H1 (cell line): ENCODE measurements around the gene PLAC9. TPM values are rescaled to one million over a fixed set of nuclear protein-coding genes. Genes with fewer than 3 reads are reported as not detected.
A peak's percentile ranks its signal among the peaks of the same experiment; 100 is the strongest.

Experiments used
- CTCF ChIA-PET: fragments of 300-600 bp; sonication (Branson Sonifier 250); formaldehyde crosslinking; loops from one replicate; lab custom pipeline; 2021; ENCODE audit not compliant: partially characterized antibody; lab: Charles Lee
- POLR2A ChIA-PET: fragments of 300-600 bp; sonication (Branson Sonifier 250); formaldehyde crosslinking; loops from one replicate; lab custom pipeline; 2021; ENCODE audit warnings: inconsistent platforms; ENCODE audit not compliant: partially characterized antibody; lab: Charles Lee
- DNase-seq, 2 experiments: peaks; one replicate each; pipeline versions ENCODE4 v3.0.0 to v3.0.0-alpha.2; 2010 to 2022; ENCODE audit warnings: low spot score in 2 of 2, low read depth in 1 of 2, mixed read lengths in 1 of 2
- FAIRE-seq: peaks from 2 replicates; lab custom pipeline; 2011; peaks lifted over from hg19 to GRCh38; lab: Jason Lieb, UNC
- H2AFZ ChIP-seq: 2 replicates; pipeline ENCODE4 v1.8.1; 2012; ENCODE audit warnings: low read length, inconsistent platforms
- H2AK5ac ChIP-seq: 2 replicates; pipeline ENCODE4 v1.6.1; 2013; ENCODE audit warnings: low read depth, low read length
- H2BK120ac ChIP-seq: replicated peaks from 2 replicates; pipeline ENCODE3; 2013; ENCODE audit warnings: low read depth, low read length, inconsistent platforms
- H2BK12ac ChIP-seq: 2 replicates; pipeline ENCODE4 v1.6.1; 2013; ENCODE audit warnings: low read depth, low read length
- H2BK15ac ChIP-seq: 2 replicates; pipeline ENCODE4 v1.6.1; 2013; ENCODE audit warnings: low read length
- H2BK20ac ChIP-seq: 2 replicates; pipeline ENCODE4 v1.6.1; 2013; ENCODE audit warnings: low read length
- H2BK5ac ChIP-seq: 2 replicates; pipeline ENCODE4 v1.6.1; 2013; ENCODE audit warnings: low read depth, low read length
- H3K14ac ChIP-seq: 2 replicates; pipeline ENCODE4 v1.6.1; 2013; ENCODE audit warnings: inconsistent platforms; ENCODE audit not compliant: insufficient read length
- H3K18ac ChIP-seq: 2 replicates; pipeline ENCODE4 v1.6.1; 2013; ENCODE audit warnings: low read length; ENCODE audit errors: extremely low read depth
- H3K23ac ChIP-seq: 2 replicates; pipeline ENCODE4 v1.6.1; 2013; ENCODE audit warnings: inconsistent platforms; ENCODE audit not compliant: insufficient read length
- H3K23me2 ChIP-seq: 2 replicates; pipeline ENCODE4 v1.6.1; 2013; ENCODE audit warnings: low read depth, low read length
- H3K27ac ChIP-seq: 2 replicates; pipeline ENCODE4 v1.6.1; 2011; ENCODE audit warnings: low read depth, low read length, inconsistent platforms
- H3K27me3 ChIP-seq, 4 experiments: replicated peaks in 1 of 4; 1 replicate in 1 of 4; 2 replicates in 3 of 4; pipeline versions ENCODE4 v1.6.1 to v1.8.1; 2011 to 2013; ENCODE audit warnings: low read length in 3 of 4, mild to moderate bottlenecking in 3 of 4, inconsistent platforms in 2 of 4, mixed read lengths in 2 of 4, moderate library complexity in 1 of 4; ENCODE audit not compliant: control insufficient read depth in 3 of 4, insufficient read depth in 3 of 4; ENCODE audit errors: extremely low read depth in 1 of 4
- H3K36me3 ChIP-seq, 4 experiments: 2 replicates each; pipeline versions ENCODE4 v1.6.1 to v1.8.1; 2011 to 2013; ENCODE audit warnings: mild to moderate bottlenecking in 4 of 4, low read length in 3 of 4, moderate library complexity in 2 of 4, control low read depth in 1 of 4, inconsistent platforms in 1 of 4; ENCODE audit not compliant: insufficient read depth in 4 of 4, control insufficient read depth in 2 of 4
- H3K4ac ChIP-seq: replicated peaks from 2 replicates; pipeline ENCODE3; 2013; ENCODE audit warnings: low read length, low read depth, mixed read lengths, inconsistent platforms; ENCODE audit not compliant: insufficient read length
- H3K4me1 ChIP-seq, 4 experiments: replicated peaks in 1 of 4; 1 replicate in 1 of 4; 2 replicates in 3 of 4; pipeline versions ENCODE4 v1.6.1 to v1.8.1; 2011 to 2013; ENCODE audit warnings: low read length in 3 of 4, inconsistent platforms in 2 of 4, mixed read lengths in 1 of 4; ENCODE audit not compliant: insufficient read depth in 4 of 4, control insufficient read depth in 3 of 4
- H3K4me2 ChIP-seq, 2 experiments: 2 replicates each; pipeline versions ENCODE4 v1.6.1 to v1.8.1; 2011 to 2013; ENCODE audit warnings: low read depth in 2 of 2, low read length in 2 of 2, control low read depth in 1 of 2, inconsistent platforms in 1 of 2, mild to moderate bottlenecking in 1 of 2; ENCODE audit not compliant: insufficient read depth in 1 of 2
- H3K4me3 ChIP-seq, 4 experiments: fragments of 200-600, 300-600 bp in 1 of 4; sonication (generic), shearing (Covaris generic), sonication (Bioruptor Twin) in 1 of 4; 2 replicates each; pipeline versions ENCODE4 v1.5.1 to v1.8.1; 2011 to 2016; ENCODE audit warnings: low read length in 4 of 4, low read depth in 3 of 4, control low read depth in 2 of 4, inconsistent platforms in 2 of 4, mild to moderate bottlenecking in 2 of 4, mixed read lengths in 1 of 4, moderate library complexity in 1 of 4; ENCODE audit not compliant: insufficient read depth in 2 of 4; ENCODE audit errors: extremely low read depth in 1 of 4
- H3K56ac ChIP-seq: replicated peaks from 2 replicates; pipeline ENCODE3; 2013; ENCODE audit warnings: low read depth, mild to moderate bottlenecking, mixed read lengths, low read length, inconsistent platforms; ENCODE audit not compliant: insufficient read length
- H3K79me1 ChIP-seq: 2 replicates; pipeline ENCODE4 v1.6.1; 2013; ENCODE audit warnings: low read depth, low read length, control low read depth
- H3K79me2 ChIP-seq, 2 experiments: 2 replicates each; pipeline versions ENCODE4 v1.6.1 to v1.8.1; 2012 to 2013; ENCODE audit warnings: low read length in 2 of 2, mild to moderate bottlenecking in 2 of 2, inconsistent platforms in 1 of 2; ENCODE audit not compliant: insufficient read depth in 2 of 2, control insufficient read depth in 1 of 2
- H3K9ac ChIP-seq, 4 experiments: replicated peaks in 1 of 4; 1 replicate in 1 of 4; 2 replicates in 3 of 4; pipeline versions ENCODE4 v1.6.1 to v1.8.1; 2011 to 2013; ENCODE audit warnings: low read depth in 3 of 4, low read length in 3 of 4, control low read depth in 2 of 4, mild to moderate bottlenecking in 2 of 4, moderate library complexity in 2 of 4, inconsistent platforms in 1 of 4; ENCODE audit errors: extremely low read depth in 1 of 4
- H3K9me3 ChIP-seq, 2 experiments: 2 replicates each; pipeline versions ENCODE4 v1.6.1 to v1.8.1; 2012 to 2013; ENCODE audit warnings: mild to moderate bottlenecking in 2 of 2, moderate library complexity in 2 of 2, control low read depth in 1 of 2, inconsistent platforms in 1 of 2, low read depth in 1 of 2, low read length in 1 of 2, mixed read lengths in 1 of 2; ENCODE audit not compliant: insufficient read depth in 2 of 2
- H4K20me1 ChIP-seq, 2 experiments: replicated peaks in 1 of 2; 2 replicates each; pipeline versions ENCODE3 to v1.8.1; 2011 to 2013; ENCODE audit warnings: inconsistent platforms in 2 of 2, low read length in 2 of 2, mild to moderate bottlenecking in 1 of 2; ENCODE audit not compliant: insufficient read depth in 2 of 2, control insufficient read depth in 1 of 2
- H4K5ac ChIP-seq: 2 replicates; pipeline ENCODE4 v1.6.1; 2013; ENCODE audit warnings: low read length, low read depth, mixed read lengths, inconsistent platforms; ENCODE audit not compliant: insufficient read length
- H4K8ac ChIP-seq: 2 replicates; pipeline ENCODE4 v1.8.0; 2013; ENCODE audit warnings: mild to moderate bottlenecking, moderate library complexity, low read length, inconsistent platforms; ENCODE audit not compliant: insufficient read depth; ENCODE audit errors: extremely low read depth
- H4K91ac ChIP-seq: replicated peaks from 2 replicates; pipeline ENCODE3; 2013; ENCODE audit warnings: low read length, mixed read lengths, inconsistent platforms; ENCODE audit not compliant: insufficient read length
- BACH1 ChIP-seq: IDR thresholded peaks from 2 replicates; pipeline ENCODE4 v1.6.1; 2012; ENCODE audit warnings: low read length, improper control_type of control experiment
- CHD2 ChIP-seq: IDR thresholded peaks from 2 replicates; pipeline ENCODE4 v1.6.1; 2012; ENCODE audit warnings: low read length, improper control_type of control experiment
- EZH2 ChIP-seq: fragments of 200-600 bp; sonication (generic); IDR thresholded peaks from 2 replicates; pipeline ENCODE4 v1.7.1; 2012; ENCODE audit warnings: low read depth, mild to moderate bottlenecking, moderate library complexity, low read length, inconsistent platforms; ENCODE audit not compliant: severe bottlenecking
- FOSL1 ChIP-seq: IDR thresholded peaks from 2 replicates; pipeline ENCODE4 v1.6.1; 2011; ENCODE audit warnings: mild to moderate bottlenecking, low read depth, low read length, moderate library complexity; ENCODE audit not compliant: insufficient read depth
- GABPA ChIP-seq: IDR thresholded peaks from 2 replicates; pipeline ENCODE4 v1.6.1; 2011; ENCODE audit warnings: mild to moderate bottlenecking, low read length, moderate library complexity, borderline replicate concordance; ENCODE audit not compliant: insufficient read depth
- GTF2F1 ChIP-seq: IDR thresholded peaks from 2 replicates; pipeline ENCODE4 v1.6.1; 2012; ENCODE audit warnings: low read depth, low read length, improper control_type of control experiment, borderline replicate concordance
- POLR2AphosphoS5 ChIP-seq: IDR thresholded peaks from 2 replicates; pipeline ENCODE4 v1.6.1; 2011; ENCODE audit warnings: low read depth, low read length
- SIRT6 ChIP-seq: IDR thresholded peaks from one replicate; pipeline ENCODE4 v1.7.1; 2012; ENCODE audit warnings: low read length, inconsistent platforms
- SIX5 ChIP-seq: IDR thresholded peaks from 2 replicates; pipeline ENCODE4 v1.6.1; 2011; ENCODE audit warnings: mild to moderate bottlenecking, low read depth, low read length
- SP1 ChIP-seq: IDR thresholded peaks from 2 replicates; pipeline ENCODE4 v1.6.1; 2011; ENCODE audit warnings: low read depth, low read length
- TCF12 ChIP-seq: IDR thresholded peaks from 2 replicates; pipeline ENCODE4 v1.6.1; 2011; ENCODE audit warnings: low read depth, mild to moderate bottlenecking, low read length
- WGBS, 2 experiments: shearing (Covaris generic) in 1 of 2; methylation state at CpG; one replicate each; pipeline versions ENCODE4 v1.1.6 to v1.1.7; 2013 to 2015; ENCODE audit warnings: low lambda C conversion rate in 2 of 2, mixed read lengths in 2 of 2, inconsistent platforms in 1 of 2, low coverage in 1 of 2, missing lambda C conversion rate in 1 of 2; ENCODE audit not compliant: insufficient replicate concordance in 2 of 2, insufficient coverage in 1 of 2, insufficient read length in 1 of 2; ENCODE audit errors: extremely low coverage in 1 of 2, missing lambda C conversion rate in 1 of 2; 5-methylcytosine and 5-hydroxymethylcytosine counted together
- polyA plus RNA-seq, 7 experiments: library from polyadenylated mRNA; depleted of rRNA in 3 of 7; stranded (reverse) in 5 of 7; unstranded in 2 of 7; fragments of >200 nt in 5 of 7; fragments of 200-250 nt in 2 of 7; gene quantifications; 1 replicate in 5 of 7; 2 replicates in 1 of 7; 4 replicates in 1 of 7; pipeline versions ENCODE4 v1.2.1 to v1.2.3, GENCODE V29; 2011 to 2013; ENCODE audit warnings: missing spikeins in 2 of 7, mixed read lengths in 2 of 7
- total RNA-seq: library from RNA; stranded (reverse); fragmentation: NEBNext Ultra II Directional; extraction: Animal tissue kit (Norgen Biotek cat#: 25700); gene quantifications from 2 replicates; pipeline ENCODE4 v1.2.1, GENCODE V29; 2021
- TF ChIP-seq, protein P1 (sequence below): IDR thresholded peaks from 2 replicates; pipeline ENCODE4 v1.6.1; 2012; ENCODE audit warnings: inconsistent platforms
- TF ChIP-seq, protein P2 (sequence below): IDR thresholded peaks from 2 replicates; pipeline ENCODE4 v1.6.1; 2012; ENCODE audit warnings: low read length, inconsistent platforms

Gene PLAC9
- total and polyA plus RNA-seq, 2 of the 8 experiments (the other 6 are each of a cell fraction or from before 2014, with no cell fraction given): 8.4 to 16.7 TPM

GRCh38 chr10:80172896-80173295 lies 40.4 kb downstream of the PLAC9 start:
- Histone ChIP-seq H3K4me2 (no peak overlapping the region), H3K14ac (no peak overlapping the region), H3K56ac (no peak overlapping the region), H3K79me2 (no peaks in the 10 kb centered on the region), H4K20me1 (peaks cover 2 to 4% of the 10 kb centered on the region in 2 experiments), H2BK12ac (no peak overlapping the region), H3K18ac (no peak overlapping the region), H3K27me3 (no peaks in the 10 kb centered on the region), H3K9me3 (no peaks in the 10 kb centered on the region), H4K91ac (no peak overlapping the region), H4K5ac (no peak overlapping the region), H3K23me2 (no peaks in the 10 kb centered on the region), H3K79me1 (peaks cover 4% of the 10 kb centered on the region), H2BK20ac (no peak overlapping the region), H3K9ac (no peak overlapping the region), H3K27ac (no peak overlapping the region), H3K23ac (no peak overlapping the region), H2AK5ac (no peak overlapping the region), H3K4me1 (peaks cover 4 to 16% (median 9%) of the 10 kb centered on the region in 4 experiments), H3K36me3 (no peaks in the 10 kb centered on the region), H2AFZ (no peak overlapping the region), H3K4ac (no peak overlapping the region), H4K8ac (peak overlapping the region; percentile 18; the same call in 1 of the 2 replicates), H3K4me3 (no peak overlapping the region), H2BK120ac (no peak overlapping the region), H2BK5ac (no peak overlapping the region; the same call in 1 of the 2 replicates), H2BK15ac (no peak overlapping the region)
- ChIA-PET CTCF (interaction anchor here (1.1 to 7.8 kb wide), 4 partner anchors 10 to 49 kb away, joined by 5 to 66 read pairs (median 14); partner anchors contain the start of gene ANXA11), POLR2A (interaction anchor here (1.6 to 2.6 kb wide), 2 partner anchors 11 to 32 kb away, joined by 5 to 8 read pairs; partner anchors contain the start of gene ANXA11)
- 65% methylated on average over 5 of the region's 5 CpGs; no CpG with 5 or more reads in 1 of the 2 experiments for WGBS, 2 experiments
- no peak for DNase-seq
- FAIRE-seq: no peak
- TF ChIP-seq SIRT6 (no peak), POLR2AphosphoS5 (no peak), FOSL1 (no peak), CHD2 (no peak), TCF12 (no peak), EZH2 (no peak), GTF2F1 (no peak), GABPA (no peak), SIX5 (no peak), BACH1 (no peak), SP1 (no peak)
- TF ChIP-seq, protein P1, sequence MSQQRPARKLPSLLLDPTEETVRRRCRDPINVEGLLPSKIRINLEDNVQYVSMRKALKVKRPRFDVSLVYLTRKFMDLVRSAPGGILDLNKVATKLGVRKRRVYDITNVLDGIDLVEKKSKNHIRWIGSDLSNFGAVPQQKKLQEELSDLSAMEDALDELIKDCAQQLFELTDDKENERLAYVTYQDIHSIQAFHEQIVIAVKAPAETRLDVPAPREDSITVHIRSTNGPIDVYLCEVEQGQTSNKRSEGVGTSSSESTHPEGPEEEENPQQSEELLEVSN: no peak
- TF ChIP-seq, protein P2, sequence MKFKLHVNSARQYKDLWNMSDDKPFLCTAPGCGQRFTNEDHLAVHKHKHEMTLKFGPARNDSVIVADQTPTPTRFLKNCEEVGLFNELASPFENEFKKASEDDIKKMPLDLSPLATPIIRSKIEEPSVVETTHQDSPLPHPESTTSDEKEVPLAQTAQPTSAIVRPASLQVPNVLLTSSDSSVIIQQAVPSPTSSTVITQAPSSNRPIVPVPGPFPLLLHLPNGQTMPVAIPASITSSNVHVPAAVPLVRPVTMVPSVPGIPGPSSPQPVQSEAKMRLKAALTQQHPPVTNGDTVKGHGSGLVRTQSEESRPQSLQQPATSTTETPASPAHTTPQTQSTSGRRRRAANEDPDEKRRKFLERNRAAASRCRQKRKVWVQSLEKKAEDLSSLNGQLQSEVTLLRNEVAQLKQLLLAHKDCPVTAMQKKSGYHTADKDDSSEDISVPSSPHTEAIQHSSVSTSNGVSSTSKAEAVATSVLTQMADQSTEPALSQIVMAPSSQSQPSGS: no peak
